Measurements from ENCODE around the gene ITGBL1.

Gene ITGBL1

GRCh38 chr13:101452519-101453485 lies at the start of gene ITGBL1:
ITGBL1 (plus strand) TSS chr13:101452675; CDS start chr13:101452834, 159 bp downstream.
- DNase-seq (ENCODE audit: extremely low spot score) = no peak
- no peak for TF ChIP-seq L3MBTL2 (conservative IDR thresholded peaks at IDR 0.05)
- no peak for TF ChIP-seq SUZ12 (IDR thresholded peaks at IDR 0.05)
- no peak for TF ChIP-seq SP1 (IDR thresholded peaks at IDR 0.05)
- no peak for TF ChIP-seq CTBP1 (IDR thresholded peaks at IDR 0.05; ENCODE audit: borderline replicate concordance)
- TF ChIP-seq FOXK2 (IDR thresholded peaks at IDR 0.05) = no peak
- TF ChIP-seq NFRKB (IDR thresholded peaks at IDR 0.05) = no peak
- no peak for TF ChIP-seq BHLHE40 (IDR thresholded peaks at IDR 0.05; ENCODE audit: borderline replicate concordance)
- TF ChIP-seq LEF1 (IDR thresholded peaks at IDR 0.05; ENCODE audit: borderline replicate concordance) = no peak
- TF ChIP-seq ELF4 (IDR thresholded peaks at IDR 0.05) = no peak
- no peak for TF ChIP-seq PKNOX1 (IDR thresholded peaks at IDR 0.05)
- no peak for TF ChIP-seq FOXM1 (IDR thresholded peaks at IDR 0.05; ENCODE audit: borderline replicate concordance)
- TF ChIP-seq FOXA1 (IDR thresholded peaks at IDR 0.05) = no peak
- TF ChIP-seq ZNF384 (IDR thresholded peaks at IDR 0.05) = no peak
- no peak for TF ChIP-seq TARDBP (IDR thresholded peaks at IDR 0.05)
- no peak for TF ChIP-seq HDGF (IDR thresholded peaks at IDR 0.05; ENCODE audit: borderline replicate concordance)
- TF ChIP-seq ARNT (IDR thresholded peaks at IDR 0.05) = no peak
- CTCF ChIA-PET = no interaction called here
- POLR2A ChIA-PET = no interaction called here

- no peak for DNase-seq (ENCODE audit: extremely low spot score)
- CTCF ChIA-PET = no interaction called here
- TF ChIP-seq SP1 (IDR thresholded peaks at IDR 0.05) (no peak), LEF1 (IDR thresholded peaks at IDR 0.05; ENCODE audit: borderline replicate concordance) (no peak), ARNT (IDR thresholded peaks at IDR 0.05) (no peak), HDGF (IDR thresholded peaks at IDR 0.05; ENCODE audit: borderline replicate concordance) (no peak), FOXA1 (IDR thresholded peaks at IDR 0.05) (no peak), NFRKB (IDR thresholded peaks at IDR 0.05) (no peak), L3MBTL2 (conservative IDR thresholded peaks at IDR 0.05) (no peak), FOXK2 (IDR thresholded peaks at IDR 0.05) (no peak), FOXM1 (IDR thresholded peaks at IDR 0.05; ENCODE audit: borderline replicate concordance) (no peak), CTBP1 (IDR thresholded peaks at IDR 0.05; ENCODE audit: borderline replicate concordance) (no peak), BHLHE40 (IDR thresholded peaks at IDR 0.05; ENCODE audit: borderline replicate concordance) (no peak), SUZ12 (IDR thresholded peaks at IDR 0.05) (no peak), ELF4 (IDR thresholded peaks at IDR 0.05) (no peak), ZNF384 (IDR thresholded peaks at IDR 0.05) (no peak), PKNOX1 (IDR thresholded peaks at IDR 0.05) (no peak), TARDBP (IDR thresholded peaks at IDR 0.05) (no peak)
Observed at GRCh38 chr13:101406791-101407190, 45.7 kb upstream of the ITGBL1 start.

GRCh38 chr13:101408154-101408553 lies 44.3 kb upstream of the ITGBL1 start:
- POLR2A ChIA-PET = no interaction called here
- no peak for DNase-seq (ENCODE audit: extremely low spot score)
- CTCF ChIA-PET = no interaction called here
- no peak for TF ChIP-seq SP1 (IDR thresholded peaks at IDR 0.05)
- no peak for TF ChIP-seq PKNOX1 (IDR thresholded peaks at IDR 0.05)
- TF ChIP-seq LEF1 (IDR thresholded peaks at IDR 0.05; ENCODE audit: borderline replicate concordance) = no peak

More at GRCh38 chr13:101406791-101407190, 45.7 kb upstream of the ITGBL1 start:
- POLR2A ChIA-PET = no interaction called here

GRCh38 chr13:101408992-101409656 lies 43.4 kb upstream of the ITGBL1 start:
- no peak for DNase-seq (ENCODE audit: extremely low spot score)
- CTCF ChIA-PET = no interaction called here

More at GRCh38 chr13:101408992-101409656, 43.4 kb upstream of the ITGBL1 start:
- POLR2A ChIA-PET = no interaction called here
- TF ChIP-seq TARDBP (IDR thresholded peaks at IDR 0.05) (no peak), SP1 (IDR thresholded peaks at IDR 0.05) (no peak), FOXM1 (IDR thresholded peaks at IDR 0.05; ENCODE audit: borderline replicate concordance) (no peak), LEF1 (IDR thresholded peaks at IDR 0.05; ENCODE audit: borderline replicate concordance) (no peak), FOXA1 (IDR thresholded peaks at IDR 0.05) (no peak), FOXK2 (IDR thresholded peaks at IDR 0.05) (no peak), PKNOX1 (IDR thresholded peaks at IDR 0.05) (no peak), ARNT (IDR thresholded peaks at IDR 0.05) (no peak), HDGF (IDR thresholded peaks at IDR 0.05; ENCODE audit: borderline replicate concordance) (no peak), NFRKB (IDR thresholded peaks at IDR 0.05) (no peak), BHLHE40 (IDR thresholded peaks at IDR 0.05; ENCODE audit: borderline replicate concordance) (no peak)
